HEK293T (cell line): ENCODE measurements around the gene ZNF513.
A peak's percentile ranks its signal among the peaks of the same experiment; 100 is the strongest.

Experiments used
- CTCF ChIA-PET: fragments of 350-600 bp; formaldehyde crosslinking; extraction: SDS; loops from one replicate; lab custom pipeline; 2021; ENCODE audit warnings: antibody characterized with exemption, inconsistent platforms; lab: Yijun Ruan, JAX
- POLR2A ChIA-PET: fragments of 350-600 bp; formaldehyde crosslinking; extraction: SDS; loops from one replicate; lab custom pipeline; 2020; ENCODE audit warnings: antibody characterized with exemption, inconsistent platforms; lab: Yijun Ruan, JAX
- DNase-seq: peaks from one replicate; pipeline ENCODE4 v3.0.0; 2012; ENCODE audit warnings: mixed read lengths; ENCODE audit errors: extremely low spot score
- ARNT ChIP-seq: fragments of 450-650 bp; IDR thresholded peaks from 2 replicates; pipeline ENCODE4 v1.6.1; 2017; ENCODE audit warnings: mild to moderate bottlenecking
- BHLHE40 ChIP-seq: fragments of 450-650 bp; IDR thresholded peaks from 2 replicates; pipeline ENCODE4 v1.6.1; 2016; ENCODE audit warnings: mild to moderate bottlenecking, moderate library complexity, borderline replicate concordance
- CTBP1 ChIP-seq: fragments of 450-650 bp; IDR thresholded peaks from 2 replicates; pipeline ENCODE4 v1.6.1; 2016; ENCODE audit warnings: borderline replicate concordance
- ELF4 ChIP-seq: fragments of 450-650 bp; IDR thresholded peaks from 2 replicates; pipeline ENCODE4 v1.6.1; 2017; ENCODE audit warnings: antibody characterized with exemption
- FOXA1 ChIP-seq: fragments of 450-650 bp; IDR thresholded peaks from 2 replicates; pipeline ENCODE4 v1.6.1; 2016; ENCODE audit warnings: mild to moderate bottlenecking
- FOXK2 ChIP-seq: fragments of 450-650 bp; IDR thresholded peaks from 2 replicates; pipeline ENCODE4 v1.6.1; 2016; ENCODE audit warnings: mild to moderate bottlenecking
- FOXM1 ChIP-seq: fragments of 450-650 bp; IDR thresholded peaks from 2 replicates; pipeline ENCODE4 v1.6.1; 2017; ENCODE audit warnings: mild to moderate bottlenecking, borderline replicate concordance
- HDGF ChIP-seq: fragments of 450-650 bp; IDR thresholded peaks from 2 replicates; pipeline ENCODE4 v1.6.1; 2017; ENCODE audit warnings: antibody characterized with exemption, borderline replicate concordance
- L3MBTL2 ChIP-seq: fragments of 450-650 bp; conservative IDR thresholded peaks from 2 replicates; pipeline ENCODE4 v1.6.1; 2016; ENCODE audit warnings: mild to moderate bottlenecking
- LEF1 ChIP-seq: fragments of 450-650 bp; IDR thresholded peaks from 2 replicates; pipeline ENCODE4 v1.6.1; 2017; ENCODE audit warnings: mild to moderate bottlenecking, borderline replicate concordance
- NFRKB ChIP-seq: fragments of 450-650 bp; IDR thresholded peaks from 2 replicates; pipeline ENCODE4 v1.6.1; 2016; ENCODE audit warnings: mild to moderate bottlenecking, moderate library complexity
- PKNOX1 ChIP-seq: fragments of 450-650 bp; IDR thresholded peaks from 2 replicates; pipeline ENCODE4 v1.6.1; 2016
- SP1 ChIP-seq: fragments of 450-650 bp; IDR thresholded peaks from 2 replicates; pipeline ENCODE4 v1.6.1; 2017
- SUZ12 ChIP-seq: fragments of 450-650 bp; IDR thresholded peaks from 2 replicates; pipeline ENCODE4 v1.6.1; 2016; ENCODE audit warnings: mild to moderate bottlenecking
- TARDBP ChIP-seq: fragments of 450-650 bp; IDR thresholded peaks from 2 replicates; pipeline ENCODE4 v1.6.1; 2016
- ZNF384 ChIP-seq: fragments of 450-650 bp; IDR thresholded peaks from 2 replicates; pipeline ENCODE4 v1.6.1; 2016

The ZNF513 gene

GRCh38 chr2:27421660-27422250, 41.2 kb upstream of the ZNF513 start:
- TF ChIP-seq ELF4 (no peak), HDGF (no peak), PKNOX1 (no peak), CTBP1 (no peak), FOXK2 (no peak), BHLHE40 (no peak), FOXM1 (no peak), ZNF384 (no peak), SUZ12 (no peak), SP1 (no peak), NFRKB (no peak), TARDBP (no peak), L3MBTL2 (no peak), LEF1 (no peak), FOXA1 (no peak), ARNT (no peak)
- DNase-seq: no peak
- ChIA-PET POLR2A (interaction anchor here (0.5 to 3.7 kb wide), 3 partner anchors 12 to 251 kb away, joined by 3 to 29 read pairs (median 3); partner anchors contain the start of gene PPM1G), CTCF (no interaction called here)

- CTCF ChIA-PET: no interaction called here
These were observed 40.5 kb upstream of the ZNF513 start for GRCh38 chr2:27420996-27421395.

GRCh38 chr2:27416151-27416550, 35.6 kb upstream of the ZNF513 start:
- ChIA-PET POLR2A (no interaction called here), CTCF (no interaction called here)
- TF ChIP-seq LEF1 (no peak), BHLHE40 (no peak), FOXM1 (no peak), FOXA1 (no peak), HDGF (no peak), ARNT (no peak), TARDBP (no peak), ELF4 (no peak), L3MBTL2 (no peak), PKNOX1 (no peak), FOXK2 (no peak)
- no peak for DNase-seq

More at GRCh38 chr2:27420996-27421395, 40.5 kb upstream of the ZNF513 start:
- no peak for TF ChIP-seq ARNT
- DNase-seq: no peak
- POLR2A ChIA-PET: interaction anchor here (0.5 to 3.7 kb wide), 2 partner anchors 11 to 250 kb away, joined by 3 to 29 read pairs; partner anchors contain the start of gene PPM1G

- POLR2A ChIA-PET: no interaction called here
- TF ChIP-seq PKNOX1: no peak
- TF ChIP-seq NFRKB: no peak
- no peak for TF ChIP-seq CTBP1
- no peak for TF ChIP-seq LEF1
- TF ChIP-seq SP1: no peak
- TF ChIP-seq BHLHE40: no peak
- TF ChIP-seq SUZ12: no peak
- TF ChIP-seq FOXM1: no peak
- no peak for TF ChIP-seq FOXA1
- no peak for TF ChIP-seq ELF4
- no peak for TF ChIP-seq TARDBP
- TF ChIP-seq L3MBTL2: no peak
- TF ChIP-seq ZNF384: no peak
- TF ChIP-seq HDGF: no peak
- TF ChIP-seq FOXK2: no peak
- TF ChIP-seq ARNT: no peak
- DNase-seq: no peak
- CTCF ChIA-PET: no interaction called here
These were observed 32.1 kb upstream of the ZNF513 start for GRCh38 chr2:27412419-27413152.

- DNase-seq: peak; percentile 97
- POLR2A ChIA-PET: interaction anchor here (0.9 to 5.4 kb wide), 28 partner anchors 9 to 359 kb away, joined by 3 to 135 read pairs (median 4); partner anchors contain the start of genes CCDC121, EIF2B4, FNDC4 and GPN1
- CTCF ChIA-PET: interaction anchor here (1.4 to 3.0 kb wide), 2 partner anchors 19 to 21 kb away, joined by 3 to 12 read pairs; partner anchors contain the start of gene NRBP1
- TF ChIP-seq L3MBTL2 (peak; percentile 97), FOXM1 (no peak), ELF4 (peak; percentile 55; the same call in 1 of the 2 replicates)
These were observed 29.0 kb upstream of the ZNF513 start, which contains the start of gene PPM1G for GRCh38 chr2:27409321-27410073. PPM1G (minus strand) TSS chr2:27409591; CDS start chr2:27409422, 169 bp downstream.
